RPMI8226 (cell line): ENCODE data around the gene TBC1D5.

Source experiments
- DNase-seq: peaks from one replicate; pipeline ENCODE4 v3.0.0-alpha.2; 2015

TBC1D5 gene

GRCh38 chr3:17459470-17459993 is 282.9 kb downstream of the TBC1D5 start:
- no peak for DNase-seq

DNA sequence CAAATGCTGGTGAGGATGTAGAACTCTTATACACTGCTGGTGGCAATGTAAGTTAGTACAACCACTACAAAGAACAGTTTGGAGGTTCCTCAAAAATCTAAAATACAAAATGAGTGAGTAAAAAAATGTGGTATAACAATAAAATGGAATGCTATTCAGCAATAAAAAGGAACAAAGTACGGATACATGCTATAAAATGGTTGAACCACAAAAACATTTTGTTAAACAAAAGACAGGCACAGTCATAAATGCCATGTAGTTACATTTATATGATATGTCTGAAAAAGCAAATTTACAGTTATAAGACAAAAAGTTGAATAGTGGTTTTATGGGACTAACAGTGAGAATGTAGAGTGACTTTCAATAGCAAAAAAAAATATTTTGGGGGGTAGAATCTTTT is 285.8 kb downstream of the TBC1D5 start:
- DNase-seq, result no peak

DNA sequence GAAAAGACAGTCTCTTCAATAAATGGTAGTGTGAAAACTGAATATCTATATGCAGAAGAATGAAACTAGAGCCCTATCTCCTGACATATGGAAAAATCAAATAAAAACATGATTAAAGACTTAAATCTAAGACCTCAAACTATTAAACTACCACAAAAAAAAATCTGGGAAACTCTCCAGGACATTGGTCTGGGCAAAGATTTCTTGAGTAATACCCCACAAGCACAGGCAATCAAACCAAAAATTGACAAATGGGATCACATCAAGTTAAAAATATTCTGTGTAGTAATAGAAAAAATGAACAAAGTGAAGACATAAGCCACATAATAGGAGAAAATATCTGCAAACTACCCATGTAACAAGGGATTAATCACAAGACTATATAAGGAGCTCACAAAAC is 286.4 kb downstream of the TBC1D5 start:
- no peak for DNase-seq

DNA sequence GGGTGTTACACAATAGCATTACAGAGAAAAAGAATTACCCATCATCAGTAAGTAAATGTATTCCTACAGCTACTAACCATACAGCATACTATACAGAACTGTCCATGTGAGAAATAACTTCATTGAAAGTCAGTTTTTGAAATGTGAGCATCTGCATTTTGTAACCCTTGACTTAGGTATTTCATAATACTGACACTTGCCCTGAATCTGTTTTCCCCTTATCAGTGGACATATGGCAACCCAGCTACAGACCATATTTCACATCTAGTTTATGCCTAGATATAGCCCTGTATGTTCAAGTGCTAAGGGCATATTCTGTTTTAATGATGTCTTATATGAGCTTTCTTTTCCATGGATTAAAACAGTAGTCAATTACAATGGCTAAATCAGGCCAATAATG is 297.6 kb downstream of the TBC1D5 start:
- DNase-seq, result no peak

- DNase-seq, result no peak
These were observed 299.3 kb downstream of the TBC1D5 start for GRCh38 chr3:17443142-17443541.

- DNase-seq, result no peak
These were observed 299.9 kb downstream of the TBC1D5 start for GRCh38 chr3:17442332-17443049.

GRCh38 chr3:17433876-17434275 is 308.6 kb downstream of the TBC1D5 start:
- no peak for DNase-seq

DNA sequence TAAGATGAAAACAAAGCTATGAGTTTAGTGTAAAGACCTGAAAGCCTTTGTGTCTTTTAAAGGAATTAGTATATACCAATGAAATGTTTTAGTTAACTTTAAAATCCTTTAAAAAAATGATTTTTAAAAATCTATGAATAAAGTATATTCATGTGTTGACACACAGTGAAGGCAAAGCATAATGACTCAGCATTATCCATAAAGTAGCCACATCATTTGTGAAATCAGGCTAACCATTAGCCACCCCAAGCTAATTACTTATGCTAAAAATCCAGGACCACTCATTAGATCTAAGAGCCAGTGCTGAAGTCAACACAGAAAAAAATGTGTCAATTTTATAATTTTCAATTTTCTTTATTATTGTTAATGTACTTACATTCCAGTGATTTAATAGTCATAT is 310.2 kb downstream of the TBC1D5 start:
- no peak for DNase-seq

DNA sequence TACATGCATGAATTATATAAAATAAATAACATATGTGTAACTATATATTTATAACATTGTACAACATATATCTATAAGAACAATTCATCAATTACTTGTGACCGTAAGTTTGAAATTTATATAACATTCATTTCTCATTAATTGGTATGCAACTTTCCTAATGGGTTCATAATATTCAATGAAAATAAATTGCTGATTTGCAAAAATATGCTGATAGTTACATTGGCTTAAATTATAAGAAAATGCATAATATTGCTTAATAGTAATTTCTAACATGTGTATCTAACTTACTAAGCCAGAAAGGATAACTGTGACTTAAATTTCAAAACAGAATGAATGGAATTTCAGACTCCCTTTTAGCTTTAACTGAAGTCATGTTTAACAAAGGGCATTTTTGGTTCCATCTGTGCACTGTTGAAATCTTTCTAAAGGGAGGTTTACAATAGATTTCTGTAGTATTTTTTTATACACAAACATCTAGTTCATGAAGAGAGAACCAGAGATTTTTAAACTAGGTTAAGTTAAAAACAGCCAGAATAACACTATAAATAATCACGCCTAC is 310.9 kb downstream of the TBC1D5 start:
- DNase-seq, result no peak

GRCh38 chr3:17431004-17431403 is 311.4 kb downstream of the TBC1D5 start:
- peak; percentile 15 for DNase-seq

- no peak for DNase-seq
These were observed 311.8 kb downstream of the TBC1D5 start for GRCh38 chr3:17430582-17430981.

- DNase-seq, result no peak
These were observed 318.5 kb downstream of the TBC1D5 start for GRCh38 chr3:17423786-17424536.

GRCh38 chr3:17422636-17423035 is 319.8 kb downstream of the TBC1D5 start:
- DNase-seq, result no peak

DNA sequence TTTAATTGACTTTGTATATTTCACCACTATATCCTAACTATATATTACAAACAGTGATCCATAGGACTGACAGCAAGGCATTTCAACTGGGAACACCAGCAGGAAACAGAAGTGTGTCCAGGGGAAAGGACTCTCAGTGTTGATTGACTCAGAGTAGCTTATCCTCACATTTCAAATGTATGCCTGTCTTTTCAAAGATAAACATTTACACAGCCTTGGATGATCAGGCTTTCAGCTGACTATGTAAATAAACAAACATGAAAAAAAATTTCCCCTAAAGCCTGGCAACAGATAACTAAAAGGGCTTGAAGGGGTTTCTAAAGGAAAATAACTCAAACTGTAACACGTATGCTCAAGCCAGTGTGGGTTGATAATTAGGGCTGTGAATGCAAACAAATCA is 321.8 kb downstream of the TBC1D5 start:
- DNase-seq, result no peak

DNA sequence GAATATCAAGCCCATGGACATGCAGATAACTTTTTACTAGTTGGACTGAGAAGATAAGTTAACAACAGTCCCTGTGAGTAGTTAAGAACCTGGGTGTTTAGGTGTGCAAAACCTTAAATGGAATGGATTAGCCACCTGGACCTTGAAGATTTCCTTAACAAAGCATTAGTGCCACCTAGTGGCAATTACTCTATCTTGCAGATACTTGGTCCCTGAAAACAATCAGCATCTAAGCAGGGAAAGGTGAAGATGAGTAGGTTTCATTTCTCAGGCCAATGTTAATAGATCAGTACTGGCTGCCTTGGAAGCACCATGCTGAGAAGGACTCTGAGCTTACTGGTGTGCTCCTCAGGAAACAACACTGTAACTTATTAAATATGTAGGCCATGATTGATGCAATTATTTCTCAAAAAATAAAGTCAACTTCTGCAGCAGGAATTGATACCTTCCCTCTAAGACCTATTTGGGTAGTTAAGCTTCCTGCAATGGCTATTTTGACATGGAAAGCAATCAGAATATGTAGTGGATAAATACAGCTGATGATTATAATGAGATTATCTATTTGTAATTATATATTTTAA is 329.4 kb downstream of the TBC1D5 start:
- DNase-seq, result peak; percentile 71

DNA sequence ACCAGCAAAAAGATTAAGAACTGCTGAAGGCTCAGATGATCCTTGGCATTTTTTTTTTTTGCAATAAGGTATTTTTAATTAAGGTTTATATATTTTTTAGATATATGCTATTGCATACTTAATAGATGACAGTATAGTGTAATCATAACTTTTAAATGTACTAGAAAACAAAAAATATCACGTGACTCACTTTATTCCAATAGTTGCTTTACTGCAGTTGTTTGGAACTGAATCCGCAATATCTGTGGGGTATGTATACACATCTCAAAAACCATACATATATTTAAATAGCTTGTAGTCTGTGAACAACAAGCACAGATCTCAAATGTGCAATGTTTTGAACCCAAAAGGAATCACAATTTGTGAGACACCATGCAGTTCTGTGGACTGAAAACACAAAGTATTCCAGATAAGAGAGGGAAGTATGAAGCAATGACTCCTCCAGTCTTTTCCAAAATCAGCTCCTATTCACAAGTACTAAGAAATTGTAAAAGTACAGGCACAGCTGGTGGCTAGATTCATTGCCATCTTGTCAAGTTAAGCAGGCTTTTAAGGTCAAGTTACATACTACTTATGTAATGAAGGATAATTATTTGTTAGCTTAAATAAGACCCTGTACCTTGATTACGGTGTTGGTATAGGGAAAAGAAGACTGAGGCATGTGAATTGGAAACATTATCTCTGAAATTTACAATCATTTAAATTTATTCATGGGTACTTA is 331.1 kb downstream of the TBC1D5 start:
- DNase-seq, result no peak

DNA sequence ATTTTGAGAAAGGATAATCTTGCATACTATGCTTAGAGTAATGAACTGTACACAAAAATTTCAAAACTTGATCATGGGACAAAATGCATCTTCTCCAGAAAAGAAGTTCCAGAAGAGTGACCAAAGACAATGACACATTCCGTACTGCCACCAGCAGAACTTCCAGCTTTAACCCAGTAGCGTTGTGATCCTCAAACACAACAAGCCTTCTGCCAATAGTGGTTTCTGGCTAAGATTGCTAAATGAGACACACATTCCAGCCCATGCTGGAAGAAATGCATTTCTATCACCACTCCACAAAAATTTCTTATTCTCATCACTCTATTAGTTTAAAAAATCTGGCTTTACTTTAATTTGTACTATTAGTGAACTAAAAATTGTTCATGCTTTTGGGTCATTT is 334.9 kb downstream of the TBC1D5 start:
- no peak for DNase-seq

GRCh38 chr3:17404548-17404947 is 337.9 kb downstream of the TBC1D5 start:
- DNase-seq, result no peak

DNA sequence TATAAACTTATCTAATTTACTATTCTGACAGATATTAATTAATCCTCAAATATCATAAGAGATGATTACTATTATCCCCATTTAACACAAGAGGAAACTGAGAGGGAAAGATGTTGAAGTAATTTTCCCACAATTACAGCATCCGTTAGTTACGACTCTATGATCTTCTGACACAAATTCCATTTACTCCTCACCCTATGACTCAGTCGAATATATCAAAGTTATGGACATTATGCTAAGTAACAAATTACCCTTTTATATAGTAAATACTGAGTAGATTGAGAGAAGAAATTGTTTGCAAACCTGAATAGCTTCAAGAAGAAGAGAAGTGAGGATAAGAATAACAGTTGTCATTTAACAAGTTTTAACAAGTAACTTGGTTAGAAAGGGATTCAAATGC is 340.0 kb downstream of the TBC1D5 start:
- DNase-seq, result no peak

GRCh38 chr3:17401912-17402311 is 340.5 kb downstream of the TBC1D5 start:
- DNase-seq, result no peak

- no peak for DNase-seq
These were observed 342.8 kb downstream of the TBC1D5 start for GRCh38 chr3:17399586-17399985.

- DNase-seq, result peak; percentile 8
These were observed 343.4 kb downstream of the TBC1D5 start for GRCh38 chr3:17398959-17399551.

DNA sequence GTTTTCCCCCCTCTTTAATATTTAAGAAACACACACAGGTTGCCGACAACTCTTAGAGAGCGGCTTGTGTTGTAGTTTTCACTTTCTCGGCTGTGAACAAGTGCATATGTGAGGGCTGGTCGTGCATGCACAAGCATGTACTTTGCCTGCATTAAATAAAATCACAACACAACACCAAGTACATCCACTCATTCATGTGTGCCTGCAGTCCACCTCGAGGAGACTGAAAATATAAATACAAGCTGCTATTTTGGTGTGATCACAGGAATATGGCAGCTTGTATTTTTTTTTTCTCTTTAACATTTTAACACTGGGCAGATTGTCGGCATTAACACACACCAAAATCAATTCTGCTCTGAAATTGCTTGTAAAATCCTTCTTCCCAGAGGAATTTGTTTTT is 346.4 kb downstream of the TBC1D5 start:
- DNase-seq, result no peak
